ENCODE data around the gene TPSB2.
"Not testable (repeated sequence)": the region's sequence is repeated elsewhere in the genome, so short reads cannot be mapped to it uniquely, and the experiment has no call there.

Gene TPSB2

GRCh38 chr16:1189455-1189854 is 40.5 kb downstream of the TPSB2 start:
- no peak for TF ChIP-seq ZNF70 (CRISPR knock-in tag; IDR thresholded peaks at IDR 0.05)
- TF ChIP-seq, protein P1, sequence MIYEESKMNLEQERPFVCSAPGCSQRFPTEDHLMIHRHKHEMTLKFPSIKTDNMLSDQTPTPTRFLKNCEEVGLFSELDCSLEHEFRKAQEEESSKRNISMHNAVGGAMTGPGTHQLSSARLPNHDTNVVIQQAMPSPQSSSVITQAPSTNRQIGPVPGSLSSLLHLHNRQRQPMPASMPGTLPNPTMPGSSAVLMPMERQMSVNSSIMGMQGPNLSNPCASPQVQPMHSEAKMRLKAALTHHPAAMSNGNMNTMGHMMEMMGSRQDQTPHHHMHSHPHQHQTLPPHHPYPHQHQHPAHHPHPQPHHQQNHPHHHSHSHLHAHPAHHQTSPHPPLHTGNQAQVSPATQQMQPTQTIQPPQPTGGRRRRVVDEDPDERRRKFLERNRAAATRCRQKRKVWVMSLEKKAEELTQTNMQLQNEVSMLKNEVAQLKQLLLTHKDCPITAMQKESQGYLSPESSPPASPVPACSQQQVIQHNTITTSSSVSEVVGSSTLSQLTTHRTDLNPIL (CRISPR knock-in tag; IDR thresholded peaks at IDR 0.05; ENCODE audit: low read depth), result no peak
- no peak for TF ChIP-seq ARNTL (CRISPR knock-in tag; IDR thresholded peaks at IDR 0.05; ENCODE audit: borderline replicate concordance, low read depth)
- no peak for TF ChIP-seq TSHZ2 (CRISPR knock-in tag; IDR thresholded peaks at IDR 0.05)
- TF ChIP-seq ZNF565 (CRISPR knock-in tag; conservative IDR thresholded peaks at IDR 0.05; ENCODE audit: low read depth), result no peak
- no peak for TF ChIP-seq ZFP3 (CRISPR knock-in tag; IDR thresholded peaks at IDR 0.05)
- no peak for TF ChIP-seq ESRRG (CRISPR knock-in tag; IDR thresholded peaks at IDR 0.05)
- TF ChIP-seq ZNF8 (CRISPR knock-in tag; IDR thresholded peaks at IDR 0.05), result no peak
- no peak for TF ChIP-seq CSRNP3 (CRISPR knock-in tag; IDR thresholded peaks at IDR 0.05)
- no peak for TF ChIP-seq ZFP30 (CRISPR knock-in tag; IDR thresholded peaks at IDR 0.05)
- no peak for TF ChIP-seq OSR1 (CRISPR knock-in tag; IDR thresholded peaks at IDR 0.05)

DNA sequence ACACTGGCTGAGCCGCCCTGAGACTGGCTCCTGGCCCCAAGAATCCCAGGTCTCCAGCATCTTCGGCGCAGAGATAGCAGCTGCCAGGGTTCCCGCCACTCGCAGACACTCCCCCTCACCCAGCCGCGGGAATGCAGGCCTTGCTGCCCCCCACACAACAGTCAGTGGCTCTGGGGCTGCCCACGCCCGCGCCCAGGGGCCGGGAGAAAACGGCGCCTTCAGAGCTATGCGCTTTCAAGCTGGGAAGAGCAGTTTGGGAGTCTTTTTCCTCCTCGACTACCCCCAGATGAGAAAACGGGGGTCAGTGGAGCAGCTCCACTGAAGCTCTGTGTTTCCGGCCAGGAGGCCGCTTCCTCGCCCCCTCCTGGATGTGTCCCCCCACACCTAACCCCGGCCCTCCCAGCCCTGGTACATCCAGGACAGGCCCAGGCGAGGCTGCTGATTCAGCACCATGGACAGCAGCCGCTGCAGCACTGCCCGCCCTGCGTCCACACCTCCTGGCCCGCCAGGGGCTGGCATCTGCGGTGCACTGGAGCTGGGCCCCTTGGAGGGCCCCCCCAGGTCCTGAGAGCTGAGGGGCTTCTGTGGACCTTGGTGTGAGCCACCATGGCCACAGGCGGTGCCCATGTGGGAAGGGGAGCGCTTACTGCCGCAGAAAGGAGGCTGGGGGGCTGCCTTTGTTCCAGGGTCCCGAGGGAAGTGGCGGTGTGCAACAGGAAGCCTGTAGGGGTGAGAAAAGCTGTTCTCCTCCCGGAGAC is 41.4 kb downstream of the TPSB2 start:
- peak; percentile 85 for ATAC-seq
- TF ChIP-seq BACH2 (CRISPR knock-in tag; IDR thresholded peaks at IDR 0.05; ENCODE audit: borderline replicate concordance), result no peak
- TF ChIP-seq GLIS3 (CRISPR knock-in tag; IDR thresholded peaks at IDR 0.05), result no peak
- no peak for TF ChIP-seq SNAI2 (CRISPR knock-in tag; IDR thresholded peaks at IDR 0.05)
- no peak for TF ChIP-seq ZNF565 (CRISPR knock-in tag; conservative IDR thresholded peaks at IDR 0.05; ENCODE audit: low read depth)
- TF ChIP-seq CSRNP3 (CRISPR knock-in tag; IDR thresholded peaks at IDR 0.05), result no peak
- TF ChIP-seq ZNF70 (CRISPR knock-in tag; IDR thresholded peaks at IDR 0.05), result no peak
- TF ChIP-seq CSDC2 (CRISPR knock-in tag; IDR thresholded peaks at IDR 0.05), result no peak
- no peak for TF ChIP-seq ZC3H10 (CRISPR knock-in tag; IDR thresholded peaks at IDR 0.05)
- no peak for TF ChIP-seq OSR1 (CRISPR knock-in tag; IDR thresholded peaks at IDR 0.05)

More at GRCh38 chr16:1189455-1189854, 40.5 kb downstream of the TPSB2 start:
- ATAC-seq, result no peak

DNA sequence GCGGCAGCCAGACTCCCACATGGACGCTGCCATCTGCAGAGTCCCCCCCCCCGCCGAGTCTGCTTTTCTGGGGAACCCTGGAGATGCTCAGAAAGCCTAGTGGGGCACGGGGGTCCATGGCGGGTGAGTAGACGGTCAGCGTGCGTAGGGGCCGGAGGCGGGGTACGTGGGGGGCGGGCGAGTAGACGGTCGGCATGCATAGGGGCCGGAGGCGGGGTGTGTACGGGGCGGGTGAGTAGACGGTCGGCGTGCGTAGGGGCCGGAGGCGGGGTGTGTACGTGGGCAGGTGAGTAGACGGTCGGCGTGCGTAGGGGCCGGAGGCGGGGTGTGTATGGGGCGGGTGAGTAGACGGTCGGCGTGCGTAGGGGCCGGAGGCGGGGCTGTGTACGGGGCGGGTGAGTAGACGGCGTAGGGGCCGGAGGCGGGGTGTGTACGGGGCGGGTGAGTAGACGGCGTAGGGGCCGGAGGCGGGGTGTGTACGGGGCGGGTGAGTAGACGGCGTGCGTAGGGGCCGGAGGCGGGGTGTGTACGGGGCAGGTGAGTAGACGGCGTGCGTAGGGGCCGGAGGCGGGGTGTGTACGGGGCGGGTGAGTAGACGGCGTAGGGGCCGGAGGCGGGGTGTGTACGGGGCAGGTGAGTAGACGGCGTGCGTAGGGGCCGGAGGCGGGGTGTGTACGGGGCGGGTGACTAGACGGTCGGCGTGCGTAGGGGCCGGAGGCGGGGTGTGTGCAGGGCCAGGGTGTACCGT is 44.4 kb downstream of the TPSB2 start:
- not testable (repeated sequence) for ATAC-seq

DNA sequence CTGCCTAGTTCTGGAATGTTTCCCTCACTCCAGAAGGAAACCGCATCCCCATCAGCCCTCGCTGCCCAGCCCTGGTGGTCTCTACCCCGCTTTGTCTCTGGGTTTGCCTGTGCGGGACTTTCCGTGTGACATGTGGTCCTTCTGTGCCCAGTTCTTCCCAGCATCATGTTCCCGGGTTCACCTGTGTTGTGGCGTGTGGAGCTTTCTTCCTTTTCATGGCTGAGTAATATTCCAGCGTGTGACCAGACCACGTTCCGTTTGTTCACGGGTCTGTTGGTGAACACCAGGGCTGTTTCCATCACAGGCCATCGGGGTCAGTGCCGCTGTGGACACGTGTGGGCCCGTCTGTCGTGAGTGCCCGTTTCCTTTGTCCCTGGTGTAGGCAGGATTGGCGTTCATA is 45.0 kb downstream of the TPSB2 start:
- no peak for ATAC-seq
- TF ChIP-seq ZNF565 (CRISPR knock-in tag; conservative IDR thresholded peaks at IDR 0.05; ENCODE audit: low read depth) (no peak), ZFP3 (CRISPR knock-in tag; IDR thresholded peaks at IDR 0.05) (no peak), TCF4 (CRISPR knock-in tag; IDR thresholded peaks at IDR 0.05; ENCODE audit: borderline replicate concordance) (no peak), OSR1 (CRISPR knock-in tag; IDR thresholded peaks at IDR 0.05) (no peak), ZC3H10 (CRISPR knock-in tag; IDR thresholded peaks at IDR 0.05) (no peak), RARB (CRISPR knock-in tag; IDR thresholded peaks at IDR 0.05) (no peak), POU6F1 (CRISPR knock-in tag; IDR thresholded peaks at IDR 0.05; ENCODE audit: borderline replicate concordance, low read depth) (no peak), ESRRG (CRISPR knock-in tag; IDR thresholded peaks at IDR 0.05) (no peak), SNAI2 (CRISPR knock-in tag; IDR thresholded peaks at IDR 0.05) (no peak), ZFP30 (CRISPR knock-in tag; IDR thresholded peaks at IDR 0.05) (no peak), ZNF8 (CRISPR knock-in tag; IDR thresholded peaks at IDR 0.05) (no peak)
- TF ChIP-seq, protein P2, sequence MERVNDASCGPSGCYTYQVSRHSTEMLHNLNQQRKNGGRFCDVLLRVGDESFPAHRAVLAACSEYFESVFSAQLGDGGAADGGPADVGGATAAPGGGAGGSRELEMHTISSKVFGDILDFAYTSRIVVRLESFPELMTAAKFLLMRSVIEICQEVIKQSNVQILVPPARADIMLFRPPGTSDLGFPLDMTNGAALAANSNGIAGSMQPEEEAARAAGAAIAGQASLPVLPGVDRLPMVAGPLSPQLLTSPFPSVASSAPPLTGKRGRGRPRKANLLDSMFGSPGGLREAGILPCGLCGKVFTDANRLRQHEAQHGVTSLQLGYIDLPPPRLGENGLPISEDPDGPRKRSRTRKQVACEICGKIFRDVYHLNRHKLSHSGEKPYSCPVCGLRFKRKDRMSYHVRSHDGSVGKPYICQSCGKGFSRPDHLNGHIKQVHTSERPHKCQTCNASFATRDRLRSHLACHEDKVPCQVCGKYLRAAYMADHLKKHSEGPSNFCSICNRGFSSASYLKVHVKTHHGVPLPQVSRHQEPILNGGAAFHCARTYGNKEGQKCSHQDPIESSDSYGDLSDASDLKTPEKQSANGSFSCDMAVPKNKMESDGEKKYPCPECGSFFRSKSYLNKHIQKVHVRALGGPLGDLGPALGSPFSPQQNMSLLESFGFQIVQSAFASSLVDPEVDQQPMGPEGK (CRISPR knock-in tag; IDR thresholded peaks at IDR 0.05; ENCODE audit: borderline replicate concordance), result no peak

Data from SK-N-SH treated with all-trans-retinoic acid at 6 μM for 48 hours (cell line).